ENCODE measurements around the gene ZNF367.

ZNF367 gene

DNA sequence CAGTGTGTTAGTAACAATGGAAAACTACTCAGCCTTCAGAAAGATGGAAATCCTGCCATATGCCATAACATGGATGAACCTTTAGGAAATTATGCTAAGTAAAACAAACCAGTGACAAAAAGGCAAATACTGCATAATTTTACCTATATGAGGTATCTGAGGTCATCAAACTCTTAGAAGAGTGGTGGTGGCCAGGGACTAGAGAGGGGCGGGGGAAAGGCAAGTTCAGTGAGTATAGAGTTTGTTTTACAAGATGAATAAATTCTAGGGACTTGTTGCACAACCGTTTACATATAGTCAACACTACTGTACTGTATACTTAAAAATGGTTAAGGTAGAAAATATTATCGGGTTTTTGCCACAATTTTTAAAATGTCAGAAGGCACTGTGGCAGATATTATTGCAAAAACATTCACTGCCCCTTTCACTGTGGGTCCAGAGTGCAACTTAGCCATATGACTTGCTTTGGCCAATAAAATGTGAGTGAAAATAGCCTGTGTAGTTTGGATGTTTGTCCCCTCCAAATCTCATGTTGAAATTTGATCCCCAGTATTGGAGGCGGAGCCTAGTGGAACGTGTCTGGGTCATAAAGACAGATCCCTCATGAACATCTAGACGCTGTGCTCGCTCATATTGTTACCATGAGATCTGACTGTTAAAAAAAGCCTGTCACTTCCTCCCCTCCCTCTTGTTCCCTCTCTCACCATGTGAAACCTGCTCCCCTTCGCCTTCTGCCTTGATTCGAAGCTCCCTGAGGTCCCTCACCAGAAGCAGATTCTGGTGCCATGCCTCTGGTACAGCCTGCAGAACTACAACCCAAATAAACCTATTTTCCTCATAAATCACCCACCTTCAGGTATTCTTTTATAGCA, 9.5 kb downstream of the ZNF367 start:
- TF ChIP-seq EZH2phosphoT487 (IDR thresholded peaks at IDR 0.05; ENCODE audit: borderline replicate concordance) = no peak
- TF ChIP-seq, protein P1, sequence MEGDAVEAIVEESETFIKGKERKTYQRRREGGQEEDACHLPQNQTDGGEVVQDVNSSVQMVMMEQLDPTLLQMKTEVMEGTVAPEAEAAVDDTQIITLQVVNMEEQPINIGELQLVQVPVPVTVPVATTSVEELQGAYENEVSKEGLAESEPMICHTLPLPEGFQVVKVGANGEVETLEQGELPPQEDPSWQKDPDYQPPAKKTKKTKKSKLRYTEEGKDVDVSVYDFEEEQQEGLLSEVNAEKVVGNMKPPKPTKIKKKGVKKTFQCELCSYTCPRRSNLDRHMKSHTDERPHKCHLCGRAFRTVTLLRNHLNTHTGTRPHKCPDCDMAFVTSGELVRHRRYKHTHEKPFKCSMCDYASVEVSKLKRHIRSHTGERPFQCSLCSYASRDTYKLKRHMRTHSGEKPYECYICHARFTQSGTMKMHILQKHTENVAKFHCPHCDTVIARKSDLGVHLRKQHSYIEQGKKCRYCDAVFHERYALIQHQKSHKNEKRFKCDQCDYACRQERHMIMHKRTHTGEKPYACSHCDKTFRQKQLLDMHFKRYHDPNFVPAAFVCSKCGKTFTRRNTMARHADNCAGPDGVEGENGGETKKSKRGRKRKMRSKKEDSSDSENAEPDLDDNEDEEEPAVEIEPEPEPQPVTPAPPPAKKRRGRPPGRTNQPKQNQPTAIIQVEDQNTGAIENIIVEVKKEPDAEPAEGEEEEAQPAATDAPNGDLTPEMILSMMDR (conservative IDR thresholded peaks at IDR 0.05; ENCODE audit: low read length) = no peak
- Histone ChIP-seq H3K9ac (ENCODE audit: low read depth, low read length, poor library complexity, severe bottlenecking) (no peak overlapping the region), H3K4me3 (ENCODE audit: low read length, poor library complexity, severe bottlenecking) (no peak overlapping the region), H4K20me1 (ENCODE audit: insufficient read depth, low read length, poor library complexity, severe bottlenecking) (peaks cover 50% of the 10 kb centered on the region), H3K9me3 (ENCODE audit: insufficient read depth, low read depth, low read length) (no peaks in the 10 kb centered on the region), H3K4me2 (ENCODE audit: low read depth, low read length, poor library complexity, severe bottlenecking) (peak overlapping the region; percentile 47), H3K79me2 (ENCODE audit: insufficient read depth, low read length) (peaks cover 92% of the 10 kb centered on the region), H3K36me3 (ENCODE audit: insufficient read depth, low read length) (peaks cover 22% of the 10 kb centered on the region; the same call in 1 of the 2 replicates), H3K9me2 (replicated peaks; ENCODE audit: low read depth, low read length) (no peaks in the 10 kb centered on the region), H3K27me3 (ENCODE audit: insufficient read depth, low read length, poor library complexity, severe bottlenecking) (no peaks in the 10 kb centered on the region), H2AFZ (ENCODE audit: low read length) (no peak overlapping the region), H3K4me1 (ENCODE audit: insufficient read depth, low read length, poor library complexity, severe bottlenecking) (peaks cover 25% of the 10 kb centered on the region), H3F3A (ENCODE audit: low read depth) (peaks cover 5% of the 10 kb centered on the region; the same call in 1 of the 2 replicates)

DNA sequence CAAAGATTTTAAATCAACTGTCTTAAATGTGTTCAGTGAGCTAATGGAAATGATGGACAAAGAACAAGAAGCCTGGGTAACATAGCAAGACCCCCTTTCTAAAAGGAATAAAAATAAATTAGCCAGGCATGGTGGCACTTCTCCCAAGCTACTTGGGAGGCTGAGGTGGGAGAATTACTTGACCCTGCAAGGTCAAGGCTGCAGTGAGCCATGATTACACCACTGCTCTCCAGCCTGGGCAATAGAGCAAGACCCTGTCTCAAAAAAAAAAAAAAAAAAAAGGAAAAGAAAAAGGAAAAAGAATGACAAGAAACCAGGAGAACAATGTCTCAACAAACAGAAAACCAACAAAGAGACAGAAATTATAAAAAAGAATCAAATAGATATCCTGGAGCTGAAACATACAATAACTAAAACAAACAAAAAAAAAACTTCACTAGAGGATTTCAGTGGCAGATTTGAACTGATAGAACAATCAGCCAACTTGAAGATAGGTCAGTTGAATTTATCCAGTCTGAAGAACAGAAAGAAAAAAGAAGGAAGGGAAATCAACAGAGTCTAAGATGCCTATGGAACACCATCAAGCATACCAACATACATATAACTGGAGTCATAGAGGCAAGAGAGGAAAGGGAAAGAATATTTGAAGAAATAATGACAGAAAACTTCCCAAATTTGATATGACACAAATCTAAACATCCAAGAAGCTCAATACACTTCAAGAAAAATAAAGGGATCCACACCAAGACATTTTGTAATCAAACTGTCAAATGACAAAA, 17.8 kb downstream of the ZNF367 start:
- Histone ChIP-seq H3K4me3 (ENCODE audit: low read length, poor library complexity, severe bottlenecking) (no peak overlapping the region), H3K9me3 (ENCODE audit: insufficient read depth, low read depth, low read length) (no peaks in the 10 kb centered on the region), H3K27me3 (ENCODE audit: insufficient read depth, low read length, poor library complexity, severe bottlenecking) (no peaks in the 10 kb centered on the region), H3K79me2 (ENCODE audit: insufficient read depth, low read length) (peaks cover 86% of the 10 kb centered on the region), H3K36me3 (ENCODE audit: insufficient read depth, low read length) (peaks cover 16% of the 10 kb centered on the region; the same call in 1 of the 2 replicates), H3K4me1 (ENCODE audit: insufficient read depth, low read length, poor library complexity, severe bottlenecking) (peaks cover 21% of the 10 kb centered on the region), H3F3A (ENCODE audit: low read depth) (no peaks in the 10 kb centered on the region), H3K4me2 (ENCODE audit: low read depth, low read length, poor library complexity, severe bottlenecking) (peak overlapping the region; percentile 73), H3K9ac (ENCODE audit: low read depth, low read length, poor library complexity, severe bottlenecking) (no peak overlapping the region), H2AFZ (ENCODE audit: low read length) (no peak overlapping the region), H3K9me2 (replicated peaks; ENCODE audit: low read depth, low read length) (no peaks in the 10 kb centered on the region), H4K20me1 (ENCODE audit: insufficient read depth, low read length, poor library complexity, severe bottlenecking) (peaks cover 42% of the 10 kb centered on the region)
- TF ChIP-seq, protein P1 (conservative IDR thresholded peaks at IDR 0.05; ENCODE audit: low read length) = no peak
- no peak for TF ChIP-seq EZH2phosphoT487 (IDR thresholded peaks at IDR 0.05; ENCODE audit: borderline replicate concordance)

DNA sequence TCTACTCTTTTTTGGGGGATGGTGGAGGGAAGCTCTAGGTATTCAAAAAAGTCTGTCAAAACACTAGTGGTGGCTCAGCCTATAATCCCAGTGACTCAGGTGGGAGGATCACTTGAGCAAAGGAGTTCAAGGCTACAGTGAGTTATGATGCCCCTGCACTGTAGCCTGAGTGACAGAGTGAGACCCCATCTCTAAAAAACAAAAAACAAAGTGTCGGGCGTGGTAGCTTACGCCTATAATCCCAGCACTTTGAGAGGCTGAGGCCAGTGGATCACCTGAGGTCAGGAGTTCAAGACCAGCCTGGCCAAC, 18.9 kb downstream of the ZNF367 start:
- Histone ChIP-seq H3K4me2 (ENCODE audit: low read depth, low read length, poor library complexity, severe bottlenecking) (peak overlapping the region; percentile 73), H3K79me2 (ENCODE audit: insufficient read depth, low read length) (peaks cover 81% of the 10 kb centered on the region)

More for the DNA sequence above, 18.9 kb downstream of the ZNF367 start:
- H3K36me3 ChIP-seq (ENCODE audit: insufficient read depth, low read length) = peaks cover 25% of the 10 kb centered on the region; the same call in 1 of the 2 replicates
- TF ChIP-seq EZH2phosphoT487 (IDR thresholded peaks at IDR 0.05; ENCODE audit: borderline replicate concordance) = no peak
- TF ChIP-seq, protein P1 (conservative IDR thresholded peaks at IDR 0.05; ENCODE audit: low read length) = no peak
- H3K27me3 ChIP-seq (ENCODE audit: insufficient read depth, low read length, poor library complexity, severe bottlenecking) = no peaks in the 10 kb centered on the region
- no peaks in the 10 kb centered on the region for H3F3A ChIP-seq (ENCODE audit: low read depth)
- peaks cover 21% of the 10 kb centered on the region for H3K4me1 ChIP-seq (ENCODE audit: insufficient read depth, low read length, poor library complexity, severe bottlenecking)
- H3K9ac ChIP-seq (ENCODE audit: low read depth, low read length, poor library complexity, severe bottlenecking) = peak overlapping the region; percentile 51
- H3K9me3 ChIP-seq (ENCODE audit: insufficient read depth, low read depth, low read length) = no peaks in the 10 kb centered on the region
- peaks cover 43% of the 10 kb centered on the region for H4K20me1 ChIP-seq (ENCODE audit: insufficient read depth, low read length, poor library complexity, severe bottlenecking)
- peak overlapping the region; percentile 57 for H3K4me3 ChIP-seq (ENCODE audit: low read length, poor library complexity, severe bottlenecking)
- no peaks in the 10 kb centered on the region for H3K9me2 ChIP-seq (replicated peaks; ENCODE audit: low read depth, low read length)
- H2AFZ ChIP-seq (ENCODE audit: low read length) = no peak overlapping the region; the same call in 1 of the 2 replicates
